HG02840 (cell line): ENCODE measurements around the gene AKNAD1.

ENCODE experiments used
- ATAC-seq: cut with Tn5 transposase; IDR thresholded peaks from one replicate; pipeline ENCODE4 v1.9.1; 2021; ENCODE audit warnings: mild to moderate bottlenecking, moderate library complexity, moderate number of reproducible peaks; ENCODE audit not compliant: unreplicated experiment, low FRiP score

Gene AKNAD1

GRCh38 chr1:108863984-108864383, 7.1 kb upstream of the AKNAD1 start:
- ATAC-seq, result no peak

GRCh38 chr1:108862698-108863477, 6.0 kb upstream of the AKNAD1 start:
- ATAC-seq, result no peak

GRCh38 chr1:108862017-108862610, 5.2 kb upstream of the AKNAD1 start:
- no peak for ATAC-seq

GRCh38 chr1:108861566-108861965, 4.7 kb upstream of the AKNAD1 start:
- no peak for ATAC-seq

- no peak for ATAC-seq
Observed at GRCh38 chr1:108860190-108860907, 3.5 kb upstream of the AKNAD1 start.

- ATAC-seq, result no peak
Observed at GRCh38 chr1:108858230-108858950, 1.5 kb upstream of the AKNAD1 start.

GRCh38 chr1:108854221-108855019, 2.5 kb downstream of the AKNAD1 start:
- ATAC-seq, result no peak

- ATAC-seq, result no peak
Observed at GRCh38 chr1:108852221-108852975, 4.5 kb downstream of the AKNAD1 start.

GRCh38 chr1:108851567-108851966, 5.3 kb downstream of the AKNAD1 start:
- no peak for ATAC-seq

GRCh38 chr1:108850929-108851328, 6.0 kb downstream of the AKNAD1 start:
- ATAC-seq, result no peak

GRCh38 chr1:108848806-108849205, 8.1 kb downstream of the AKNAD1 start:
- ATAC-seq, result no peak

GRCh38 chr1:108847494-108847893, 9.4 kb downstream of the AKNAD1 start:
- ATAC-seq, result no peak

- ATAC-seq, result no peak
Observed at GRCh38 chr1:108845991-108846390, 10.9 kb downstream of the AKNAD1 start.

- ATAC-seq, result no peak
Observed at GRCh38 chr1:108845446-108845845, 11.4 kb downstream of the AKNAD1 start.

GRCh38 chr1:108843390-108844137, 13.3 kb downstream of the AKNAD1 start:
- ATAC-seq, result no peak

- no peak for ATAC-seq
Observed at GRCh38 chr1:108842525-108843181, 14.2 kb downstream of the AKNAD1 start.

- ATAC-seq, result no peak
Observed at GRCh38 chr1:108841703-108842102, 15.2 kb downstream of the AKNAD1 start.

- ATAC-seq, result no peak
Observed at GRCh38 chr1:108832929-108833328, 24.0 kb downstream of the AKNAD1 start.
